ENCODE data around the gene AHDC1.

DNA sequence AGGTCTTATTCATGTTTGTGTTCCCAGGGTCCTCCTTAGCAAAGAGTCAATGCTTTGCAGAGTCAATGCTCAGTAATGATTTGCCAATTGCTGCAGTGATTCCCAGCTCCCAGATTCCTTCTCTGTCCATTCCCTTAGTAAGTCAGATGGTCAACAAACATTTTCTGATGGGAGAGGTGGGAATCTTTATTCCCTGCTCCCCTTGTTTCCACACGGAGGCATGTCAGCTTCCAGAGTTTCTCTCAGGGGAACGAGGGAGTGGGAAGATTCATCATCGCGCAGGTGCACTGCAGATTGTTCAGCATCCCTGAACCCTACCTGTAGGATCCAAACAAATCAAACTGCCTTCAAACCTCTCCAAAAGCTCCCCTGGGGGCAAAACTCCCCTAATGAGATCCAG, 7.5 kb upstream of the AHDC1 start:
- no peak for TF ChIP-seq EZH2 (IDR thresholded peaks at IDR 0.05; ENCODE audit: insufficient read depth, poor library complexity, severe bottlenecking)
- no peak for TF ChIP-seq EZH2phosphoT487 (IDR thresholded peaks at IDR 0.05; ENCODE audit: insufficient read depth, low read depth)
